NT2/D1 (cell line): ENCODE results near the gene SERINC5.
"Not testable (repeated sequence)": the region's sequence is repeated elsewhere in the genome, so short reads cannot be mapped to it uniquely, and the experiment has no call there.

Experiments
- SUZ12 ChIP-seq: IDR thresholded peaks from 2 replicates; pipeline ENCODE4 v1.6.1; 2011; ENCODE audit not compliant: insufficient read length, insufficient read depth; ENCODE audit errors: extremely low read depth
- YY1 ChIP-seq: IDR thresholded peaks from 2 replicates; pipeline ENCODE4 v1.6.1; 2011; ENCODE audit not compliant: insufficient read length, insufficient read depth
- ZNF274 ChIP-seq: IDR thresholded peaks from 2 replicates; pipeline ENCODE4 v1.6.1; 2011; ENCODE audit warnings: mild to moderate bottlenecking, low read depth, low read length

DNA sequence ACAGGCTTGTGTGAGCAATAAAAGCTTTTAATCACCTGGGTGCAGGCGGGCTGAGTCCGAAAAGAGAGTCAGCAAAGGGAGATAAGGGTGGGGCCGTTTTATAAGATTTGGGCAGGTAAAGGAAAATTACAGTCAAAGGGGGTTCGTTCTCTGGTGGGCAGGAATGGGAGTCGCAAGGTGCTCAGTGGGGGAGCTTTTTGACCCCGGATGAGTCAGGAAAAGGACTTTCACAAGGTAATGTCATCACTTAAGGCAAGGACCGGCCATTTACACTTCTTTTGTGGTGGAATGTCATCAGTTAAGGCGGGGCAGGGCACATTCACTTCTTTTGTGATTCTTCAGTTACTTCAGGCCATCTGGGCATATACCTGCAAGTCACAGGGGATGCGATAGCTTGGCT, 70.3 kb downstream of the SERINC5 start:
- not testable (repeated sequence) for TF ChIP-seq SUZ12, ZNF274, YY1
